NCI-H748 (cell line): ENCODE data around the gene EFHD2.
"Not testable (repeated sequence)": the region's sequence is repeated elsewhere in the genome, so short reads cannot be mapped to it uniquely, and the experiment has no call there.

Source experiments
- DNase-seq: peaks from one replicate; lab custom pipeline; 2025; ENCODE audit not compliant: unreplicated experiment; lab: John Stamatoyannopoulos, UW

The EFHD2 gene

GRCh38 chr1:15451014-15451722, 41.5 kb downstream of the EFHD2 start:
- no peak for DNase-seq

GRCh38 chr1:15452216-15452615, 42.5 kb downstream of the EFHD2 start:
- no peak for DNase-seq

GRCh38 chr1:15452866-15453571, 43.3 kb downstream of the EFHD2 start:
- DNase-seq: no peak

- DNase-seq: no peak
These were observed 44.0 kb downstream of the EFHD2 start for GRCh38 chr1:15453734-15454133.

GRCh38 chr1:15454256-15454655, 44.6 kb downstream of the EFHD2 start:
- no peak for DNase-seq

- no peak for DNase-seq
These were observed 45.8 kb downstream of the EFHD2 start for GRCh38 chr1:15455522-15455921.

- no peak for DNase-seq
These were observed 46.7 kb downstream of the EFHD2 start, which contains the start of gene CELA2A for GRCh38 chr1:15456313-15456954. TSS of gene CELA2A (plus strand) at chr1:15456732. CDS start at chr1:15456754, 22 bp downstream.

- no peak for DNase-seq
These were observed 47.9 kb downstream of the EFHD2 start for GRCh38 chr1:15457585-15457984.

GRCh38 chr1:15458388-15458787, 48.7 kb downstream of the EFHD2 start:
- DNase-seq: not testable (repeated sequence)

- DNase-seq: no peak
These were observed 50.4 kb downstream of the EFHD2 start for GRCh38 chr1:15459771-15460707.

- DNase-seq: no peak
These were observed 51.0 kb downstream of the EFHD2 start for GRCh38 chr1:15460708-15461095.

GRCh38 chr1:15463064-15463800, 53.5 kb downstream of the EFHD2 start:
- DNase-seq: not testable (repeated sequence)

GRCh38 chr1:15463926-15464322, 54.2 kb downstream of the EFHD2 start:
- not testable (repeated sequence) for DNase-seq

GRCh38 chr1:15465674-15466073, 56.0 kb downstream of the EFHD2 start:
- DNase-seq: no peak

GRCh38 chr1:15466955-15467625, 57.4 kb downstream of the EFHD2 start:
- DNase-seq: not testable (repeated sequence)

GRCh38 chr1:15468145-15468544, 58.5 kb downstream of the EFHD2 start:
- no peak for DNase-seq

- no peak for DNase-seq
These were observed 59.7 kb downstream of the EFHD2 start for GRCh38 chr1:15469361-15469760.

GRCh38 chr1:15469821-15470448, 60.2 kb downstream of the EFHD2 start:
- not testable (repeated sequence) for DNase-seq

GRCh38 chr1:15471067-15471466, 61.4 kb downstream of the EFHD2 start:
- not testable (repeated sequence) for DNase-seq
